HCT116 (cell line): Measurements from ENCODE around the gene MLLT6. TPM values are rescaled to one million over a fixed set of nuclear protein-coding genes. Genes with fewer than 3 reads are reported as not detected.

Experiments used
- ATAC-seq: fragments of 200-7000 bp; cut with Tn5 transposase; 2 replicates; pipeline ENCODE4 v1.9.1; 2020; ENCODE audit warnings: mild to moderate bottlenecking, moderate library complexity
- BruUV-seq: library from RNA; stranded (reverse); fragments of 400-500 nt; replicated peaks from 2 replicates; lab custom pipeline; 2021; lab: Mats Ljungman, UMichigan
- CTCF ChIA-PET: fragments of 300-600 bp; sonication (Branson Sonifier 250); formaldehyde crosslinking; loops from one replicate; lab custom pipeline; 2021; ENCODE audit warnings: antibody characterized with exemption; lab: Charles Lee
- POLR2A ChIA-PET: fragments of 300-600, 350-600 bp; sonication (Branson Sonifier 250); formaldehyde crosslinking; loops from one replicate; lab custom pipeline; 2021; ENCODE audit warnings: antibody characterized with exemption; lab: Charles Lee
- RAD21 ChIA-PET, 2 experiments: fragments of 300-600 bp; sonication (Branson Sonifier 250); formaldehyde crosslinking; loops; one replicate each; lab custom pipeline; 2023; ENCODE audit warnings: low total read pairs in 2 of 2; ENCODE audit not compliant: uncharacterized antibody in 2 of 2, unreplicated experiment in 2 of 2, low non-redundant PET in 1 of 2; lab: Charles Lee
- DNase-seq: peaks from one replicate; pipeline ENCODE4 v3.0.0-alpha.2; 2010; ENCODE audit warnings: low read depth, low spot score
- H2AFZ ChIP-seq: fragments of 200-600 bp; shearing (Covaris generic), sonication (generic); 2 replicates; pipeline ENCODE4 v1.6.1; 2017; ENCODE audit warnings: low read depth, mixed run types, mixed read lengths, antibody characterized with exemption, low read length; ENCODE audit not compliant: poor library complexity, severe bottlenecking
- H3K27ac ChIP-seq: 2 replicates; pipeline ENCODE4 v1.5.1; 2012; ENCODE audit warnings: low read depth, low read length
- H3K27me3 ChIP-seq: fragments of 200-600 bp; sonication (generic); 2 replicates; pipeline ENCODE4 v1.6.1; 2016; ENCODE audit warnings: mixed run types, low read length, mixed read lengths; ENCODE audit not compliant: insufficient read depth
- H3K36me3 ChIP-seq, 2 experiments: fragments of 200-500 bp in 1 of 2; fragments of 200-600 bp in 1 of 2; sonication (Bioruptor generic) in 1 of 2; sonication (generic) in 1 of 2; 2 replicates each; pipeline versions ENCODE4 v1.5.1 to v1.6.1; 2014 to 2016; ENCODE audit warnings: low read length in 2 of 2, inconsistent platforms in 1 of 2, mixed read lengths in 1 of 2, mixed run types in 1 of 2; ENCODE audit not compliant: insufficient read depth in 2 of 2, control insufficient read depth in 1 of 2
- H3K4me1 ChIP-seq, 2 experiments: fragments of 200-600 bp in 1 of 2; sonication (generic) in 1 of 2; 2 replicates each; pipeline versions ENCODE4 v1.5.1 to v1.6.1; 2012 to 2017; ENCODE audit warnings: low read length in 2 of 2, inconsistent platforms in 1 of 2, mild to moderate bottlenecking in 1 of 2, mixed read lengths in 1 of 2, mixed run types in 1 of 2, moderate library complexity in 1 of 2; ENCODE audit not compliant: insufficient read depth in 2 of 2, control insufficient read depth in 1 of 2
- H3K4me2 ChIP-seq: fragments of 200-600 bp; sonication (generic); 2 replicates; pipeline ENCODE4 v1.6.1; 2017; ENCODE audit warnings: mixed run types, low read length, mixed read lengths
- H3K4me3 ChIP-seq, 2 experiments: fragments of 200-600 bp in 1 of 2; sonication (generic) in 1 of 2; replicated peaks in 1 of 2; 2 replicates each; pipeline ENCODE4 v1.5.1; 2011 to 2016; ENCODE audit warnings: low read length in 2 of 2, control low read depth in 1 of 2, low read depth in 1 of 2, mild to moderate bottlenecking in 1 of 2, mixed read lengths in 1 of 2, mixed run types in 1 of 2
- H3K79me2 ChIP-seq: fragments of 200-600 bp; sonication (generic); 2 replicates; pipeline ENCODE4 v1.6.1; 2017; ENCODE audit warnings: mild to moderate bottlenecking, mixed run types, low read length, moderate library complexity, mixed read lengths; ENCODE audit not compliant: insufficient read depth
- H3K9ac ChIP-seq: fragments of 200-600 bp; sonication (generic); 2 replicates; pipeline ENCODE4 v1.6.1; 2016; ENCODE audit warnings: low read length, mixed read lengths
- H3K9me2 ChIP-seq: fragments of 200-600 bp; sonication (generic), shearing (Covaris generic); 2 replicates; pipeline ENCODE4 v1.6.1; 2017; ENCODE audit warnings: mixed run types, mild to moderate bottlenecking, moderate library complexity; ENCODE audit not compliant: insufficient read depth
- H3K9me3 ChIP-seq, 2 experiments: fragments of 200-500 bp in 1 of 2; fragments of 200-600 bp in 1 of 2; sonication (Bioruptor generic) in 1 of 2; sonication (generic) in 1 of 2; 2 replicates each; pipeline ENCODE4 v1.6.1; 2014 to 2017; ENCODE audit warnings: low read length in 2 of 2, mixed read lengths in 2 of 2, inconsistent platforms in 1 of 2, low read depth in 1 of 2, mild to moderate bottlenecking in 1 of 2, mixed run types in 1 of 2, moderate library complexity in 1 of 2; ENCODE audit not compliant: control insufficient read depth in 1 of 2, insufficient read depth in 1 of 2
- H4K20me1 ChIP-seq: fragments of 200-600 bp; sonication (generic), shearing (Covaris generic); 2 replicates; pipeline ENCODE4 v1.6.1; 2017; ENCODE audit warnings: mixed run types, mild to moderate bottlenecking, moderate library complexity; ENCODE audit not compliant: insufficient read depth
- EGR1 ChIP-seq: IDR thresholded peaks from 2 replicates; pipeline ENCODE4 v1.6.1; 2012; ENCODE audit warnings: low read depth
- EZH2 ChIP-seq: fragments of 200-600 bp; sonication (generic); IDR thresholded peaks from 2 replicates; pipeline ENCODE4 v1.6.1; 2017; ENCODE audit warnings: antibody characterized with exemption, mixed run types
- EZH2phosphoT487 ChIP-seq: fragments of 200-600 bp; IDR thresholded peaks from 2 replicates; pipeline ENCODE4 v1.6.1; 2018; ENCODE audit warnings: antibody characterized with exemption, borderline replicate concordance
- POLR2A ChIP-seq: IDR thresholded peaks from 2 replicates; pipeline ENCODE4 v1.7.0; 2011; ENCODE audit warnings: borderline replicate concordance; ENCODE audit not compliant: insufficient read depth, insufficient read length; ENCODE audit errors: extremely low read depth
- SRF ChIP-seq: IDR thresholded peaks from 2 replicates; pipeline ENCODE4 v1.6.1; 2012; ENCODE audit warnings: low read depth
- TCF7L2 ChIP-seq: IDR thresholded peaks from 2 replicates; pipeline ENCODE4 v1.7.0; 2011; ENCODE audit warnings: borderline replicate concordance, inconsistent platforms; ENCODE audit not compliant: insufficient read depth, insufficient read length; ENCODE audit errors: extremely low read depth
- ZBTB33 ChIP-seq: IDR thresholded peaks from 2 replicates; pipeline ENCODE4 v1.6.1; 2011; ENCODE audit warnings: mild to moderate bottlenecking, low read length, moderate library complexity; ENCODE audit not compliant: insufficient replicate concordance; ENCODE audit errors: extremely low read depth
- intact Hi-C: fragments of 100-400 bp; cut with micrococcal nuclease; formaldehyde crosslinking; loops from 2 replicates; pipeline ENCODE4 v1.10.0; 2022
- total RNA-seq: library from RNA; stranded (reverse); gene quantifications from one replicate; pipeline ENCODE4 v1.2.1, GENCODE V29; 2021; ENCODE audit not compliant: unreplicated experiment

Gene MLLT6
- total RNA-seq, 1 experiment from 2014 or later, result 110 TPM

- intact Hi-C loops, result no loop called here
- Histone ChIP-seq H3K27me3 (no peaks in the 10 kb centered on the region), H3K9me3 (no peaks in the 10 kb centered on the region), H3K4me1 (peaks cover 0 to 4% of the 10 kb centered on the region in 2 experiments; a peak in 1 of 4 replicates), H3K79me2 (no peaks in the 10 kb centered on the region), H4K20me1 (no peaks in the 10 kb centered on the region), H3K4me2 (no peak overlapping the region), H3K4me3 (no peak overlapping the region), H3K9me2 (no peaks in the 10 kb centered on the region), H3K9ac (no peak overlapping the region), H3K27ac (no peak overlapping the region), H2AFZ (no peak overlapping the region), H3K36me3 (no peaks in the 10 kb centered on the region)
- no TSS peak for BruUV-seq
- ChIA-PET CTCF (no interaction called here), POLR2A (interaction anchor here (1.2 kb wide), 1 partner anchor 131 kb away, joined by 3 read pairs; no protein-coding TSS in a partner anchor), RAD21 (no interaction called here)
- DNase-seq (no peak), ATAC-seq (no peak)
- TF ChIP-seq POLR2A (no peak), ZBTB33 (no peak), TCF7L2 (no peak), EZH2phosphoT487 (no peak), EGR1 (no peak), SRF (no peak), EZH2 (no peak)
Observed at GRCh38 chr17:38687286-38687685, 17.8 kb upstream of the MLLT6 start.

GRCh38 chr17:38690386-38690785, 14.7 kb upstream of the MLLT6 start:
- CTCF ChIA-PET, result no interaction called here
- no peak overlapping the region for H3K4me3 ChIP-seq
- ATAC-seq (no peak), DNase-seq (no peak)
- no peaks in the 10 kb centered on the region for H3K79me2 ChIP-seq
- no peaks in the 10 kb centered on the region for H3K36me3 ChIP-seq
- no peak overlapping the region for H3K9ac ChIP-seq
- POLR2A ChIA-PET, result interaction anchor here (1.0 kb wide), 1 partner anchor 163 kb away, joined by 3 read pairs; the partner anchor contains the start of gene RPL23
- no peaks in the 10 kb centered on the region for H3K27me3 ChIP-seq
- H2AFZ ChIP-seq, result no peak overlapping the region
- no peak for TF ChIP-seq POLR2A
- no peaks in the 10 kb centered on the region for H3K9me3 ChIP-seq
- no peaks in the 10 kb centered on the region for H4K20me1 ChIP-seq
- RAD21 ChIA-PET, result no interaction called here
- no peaks in the 10 kb centered on the region for H3K9me2 ChIP-seq
- no peak overlapping the region for H3K27ac ChIP-seq
- intact Hi-C loops, result no loop called here
- no peak overlapping the region for H3K4me2 ChIP-seq
- peaks cover 3 to 11% of the 10 kb centered on the region in 2 experiments; a peak in 2 of 4 replicates for H3K4me1 ChIP-seq
- BruUV-seq, result no TSS peak
